Pons (tissue), 1 donor: Measurements from ENCODE around the gene NUMB.

ENCODE experiments used
- DNase-seq: peaks from one replicate; pipeline ENCODE4 v3.0.0-alpha.2; 2016; ENCODE audit warnings: low spot score

NUMB gene

GRCh38 chr14:73261075-73261474 is 197.3 kb downstream of the NUMB start:
- DNase-seq = no peak

- DNase-seq = no peak
Measured at GRCh38 chr14:73260574-73260973, 197.8 kb downstream of the NUMB start.

GRCh38 chr14:73259837-73260236 is 198.5 kb downstream of the NUMB start:
- DNase-seq = no peak

- DNase-seq = no peak
Measured at GRCh38 chr14:73258845-73259611, 199.3 kb downstream of the NUMB start.

GRCh38 chr14:73258076-73258475 is 200.3 kb downstream of the NUMB start:
- DNase-seq = no peak

- DNase-seq = no peak
Measured at GRCh38 chr14:73255693-73256225, 202.6 kb downstream of the NUMB start.

GRCh38 chr14:73255005-73255400 is 203.3 kb downstream of the NUMB start:
- DNase-seq = no peak

GRCh38 chr14:73254247-73255004 is 203.9 kb downstream of the NUMB start:
- DNase-seq = no peak

- no peak for DNase-seq
Measured at GRCh38 chr14:73253721-73254120, 204.6 kb downstream of the NUMB start.

GRCh38 chr14:73253323-73253610 is 205.1 kb downstream of the NUMB start:
- no peak for DNase-seq

- DNase-seq = no peak
Measured at GRCh38 chr14:73252491-73253322, 205.6 kb downstream of the NUMB start.

- DNase-seq = no peak
Measured at GRCh38 chr14:73251516-73252215, 206.7 kb downstream of the NUMB start.

- DNase-seq = no peak
Measured at GRCh38 chr14:73250781-73251500, 207.4 kb downstream of the NUMB start.

GRCh38 chr14:73250317-73250713 is 208.0 kb downstream of the NUMB start:
- no peak for DNase-seq

GRCh38 chr14:73249564-73250316 is 208.6 kb downstream of the NUMB start:
- no peak for DNase-seq

GRCh38 chr14:73249108-73249507 is 209.2 kb downstream of the NUMB start:
- DNase-seq = no peak

GRCh38 chr14:73248108-73248868 is 210.1 kb downstream of the NUMB start:
- DNase-seq = no peak

- DNase-seq = no peak
Measured at GRCh38 chr14:73246387-73247150, 211.8 kb downstream of the NUMB start.
